ENCODE data around the gene FAM163B. TPM values are rescaled to one million over a fixed set of nuclear protein-coding genes. Genes with fewer than 3 reads are reported as not detected.

Gene FAM163B
- total RNA-seq, 1 experiment from 2014 or later = not detected

DNA sequence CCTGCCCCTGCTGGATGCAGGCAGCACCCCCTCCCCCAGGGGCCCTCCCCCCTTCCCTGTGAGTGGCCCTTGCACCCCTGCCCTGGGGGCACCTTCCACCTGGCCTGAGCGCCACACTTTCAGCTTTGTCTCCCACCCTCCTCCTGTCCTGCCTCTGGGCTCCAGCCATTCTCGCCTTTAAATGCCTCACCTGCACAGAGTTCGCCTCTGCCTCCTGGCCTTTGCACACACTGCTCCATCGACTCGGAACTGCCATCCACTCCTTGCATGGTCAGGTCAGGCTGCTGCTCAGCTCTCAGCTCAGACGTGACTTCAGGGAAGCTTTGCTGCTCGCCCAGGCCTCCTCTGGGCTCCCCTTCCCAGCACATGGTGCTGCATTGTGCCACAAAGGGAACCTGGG is 10.2 kb downstream of the FAM163B start:
- ChIA-PET CTCF (no interaction called here), POLR2A (no interaction called here)
- Mint-ChIP-seq H3K27ac (ENCODE audit: unreplicated experiment) (no peak overlapping the region), H3K4me3 (ENCODE audit: unreplicated experiment) (no peak overlapping the region), H3K9me3 (ENCODE audit: unreplicated experiment) (peaks cover 14% of the 10 kb centered on the region), H3K4me1 (ENCODE audit: low read depth, unreplicated experiment) (no peaks in the 10 kb centered on the region), H3K27me3 (ENCODE audit: insufficient read depth, unreplicated experiment) (peaks cover 4% of the 10 kb centered on the region), H3K36me3 (ENCODE audit: insufficient read depth, unreplicated experiment) (no peaks in the 10 kb centered on the region)
- Histone ChIP-seq H3K9me3 (peaks cover 14% of the 10 kb centered on the region), H3K4me1 (no peaks in the 10 kb centered on the region), H3K27me3 (replicated peaks; ENCODE audit: control insufficient read depth, insufficient read depth, low read length) (no peaks in the 10 kb centered on the region), H3K36me3 (ENCODE audit: control insufficient read depth, insufficient read depth, low read length) (no peaks in the 10 kb centered on the region), H3K4me3 (ENCODE audit: low read depth, low read length) (no peak overlapping the region)
- TF ChIP-seq, protein P1, sequence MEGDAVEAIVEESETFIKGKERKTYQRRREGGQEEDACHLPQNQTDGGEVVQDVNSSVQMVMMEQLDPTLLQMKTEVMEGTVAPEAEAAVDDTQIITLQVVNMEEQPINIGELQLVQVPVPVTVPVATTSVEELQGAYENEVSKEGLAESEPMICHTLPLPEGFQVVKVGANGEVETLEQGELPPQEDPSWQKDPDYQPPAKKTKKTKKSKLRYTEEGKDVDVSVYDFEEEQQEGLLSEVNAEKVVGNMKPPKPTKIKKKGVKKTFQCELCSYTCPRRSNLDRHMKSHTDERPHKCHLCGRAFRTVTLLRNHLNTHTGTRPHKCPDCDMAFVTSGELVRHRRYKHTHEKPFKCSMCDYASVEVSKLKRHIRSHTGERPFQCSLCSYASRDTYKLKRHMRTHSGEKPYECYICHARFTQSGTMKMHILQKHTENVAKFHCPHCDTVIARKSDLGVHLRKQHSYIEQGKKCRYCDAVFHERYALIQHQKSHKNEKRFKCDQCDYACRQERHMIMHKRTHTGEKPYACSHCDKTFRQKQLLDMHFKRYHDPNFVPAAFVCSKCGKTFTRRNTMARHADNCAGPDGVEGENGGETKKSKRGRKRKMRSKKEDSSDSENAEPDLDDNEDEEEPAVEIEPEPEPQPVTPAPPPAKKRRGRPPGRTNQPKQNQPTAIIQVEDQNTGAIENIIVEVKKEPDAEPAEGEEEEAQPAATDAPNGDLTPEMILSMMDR (IDR thresholded peaks at IDR 0.05; ENCODE audit: insufficient read depth in 1 of 2, low read depth in 1 of 2, low read length in 1 of 2, severe bottlenecking in 1 of 2, unreplicated experiment in 1 of 2) = no peak
- DNase-seq = no peak
- intact Hi-C loops (cut with micrococcal nuclease; ENCODE audit: unreplicated experiment) = no loop called here
- no TSS peak for BruUV-seq (replicated peaks)

DNA sequence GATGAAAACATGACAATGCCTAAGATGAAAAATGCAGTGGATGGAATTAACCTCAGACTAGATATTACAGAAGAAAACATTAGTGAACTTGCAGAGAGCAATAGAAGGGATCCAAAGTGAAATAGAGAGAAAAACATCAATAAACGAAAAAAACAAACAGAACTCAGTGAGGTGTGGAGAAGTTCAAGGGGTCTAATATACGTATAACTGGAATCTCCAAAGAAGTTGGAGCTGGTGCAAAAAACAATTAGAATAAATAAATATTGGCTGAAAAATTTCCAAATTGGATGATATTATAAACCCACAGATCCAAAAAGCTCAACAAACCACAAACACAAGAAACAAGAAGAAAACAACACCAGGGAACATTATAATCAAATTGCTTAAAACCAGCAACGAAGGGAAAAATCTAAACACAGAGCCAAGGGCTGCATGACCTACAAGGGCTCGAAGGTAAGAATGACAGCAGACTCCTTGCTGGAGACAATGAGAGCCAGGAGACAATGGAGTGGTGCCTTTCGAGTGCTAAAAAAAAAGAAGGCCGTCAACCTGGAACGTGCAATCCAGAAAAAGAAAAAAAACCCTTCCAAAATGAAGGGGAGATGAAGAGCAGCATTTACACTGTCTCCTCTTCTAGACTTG is 11.8 kb downstream of the FAM163B start:
- no peaks in the 10 kb centered on the region for H3K36me3 ChIP-seq (ENCODE audit: control insufficient read depth, insufficient read depth, low read length)
- ChIA-PET CTCF (no interaction called here), POLR2A (no interaction called here)
- no peak for DNase-seq
- BruUV-seq (replicated peaks) = no TSS peak
- Mint-ChIP-seq H3K4me1 (ENCODE audit: low read depth, unreplicated experiment) (no peaks in the 10 kb centered on the region), H3K4me3 (ENCODE audit: unreplicated experiment) (no peak overlapping the region), H3K27me3 (ENCODE audit: insufficient read depth, unreplicated experiment) (peaks cover 4% of the 10 kb centered on the region), H3K27ac (ENCODE audit: unreplicated experiment) (no peak overlapping the region), H3K9me3 (ENCODE audit: unreplicated experiment) (peaks cover 14% of the 10 kb centered on the region), H3K36me3 (ENCODE audit: insufficient read depth, unreplicated experiment) (no peaks in the 10 kb centered on the region)
- no peak overlapping the region for H3K4me3 ChIP-seq (ENCODE audit: low read depth, low read length)
- no peaks in the 10 kb centered on the region for H3K27me3 ChIP-seq (replicated peaks; ENCODE audit: control insufficient read depth, insufficient read depth, low read length)
- peaks cover 14% of the 10 kb centered on the region for H3K9me3 ChIP-seq
- TF ChIP-seq, protein P1 (IDR thresholded peaks at IDR 0.05; ENCODE audit: insufficient read depth in 1 of 2, low read depth in 1 of 2, low read length in 1 of 2, severe bottlenecking in 1 of 2, unreplicated experiment in 1 of 2) = no peak
- no peaks in the 10 kb centered on the region for H3K4me1 ChIP-seq
- intact Hi-C loops (cut with micrococcal nuclease; ENCODE audit: unreplicated experiment) = no loop called here

DNA sequence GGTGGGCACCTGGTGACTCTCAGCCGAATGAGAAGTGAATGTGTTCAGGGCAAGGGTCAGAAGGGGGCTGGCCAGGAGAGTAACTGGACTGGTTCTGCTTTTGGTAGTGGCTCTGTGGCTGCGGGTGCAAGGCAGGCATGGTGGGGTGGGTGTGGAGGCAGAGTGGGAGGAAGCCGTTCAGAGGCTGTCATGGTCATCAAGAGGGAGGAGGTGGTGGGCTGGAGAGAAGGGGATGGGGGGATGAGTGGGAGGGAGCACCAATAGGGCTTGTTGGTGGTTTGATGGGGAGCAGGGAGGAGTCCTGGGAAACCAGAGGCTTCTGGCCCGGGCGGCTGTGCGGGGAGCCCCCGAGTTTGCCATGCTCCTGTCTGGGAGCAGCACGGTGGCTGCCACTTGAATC is 13.3 kb downstream of the FAM163B start:
- intact Hi-C loops (cut with micrococcal nuclease; ENCODE audit: unreplicated experiment) = no loop called here
- Mint-ChIP-seq H3K4me3 (ENCODE audit: unreplicated experiment) (no peak overlapping the region), H3K27me3 (ENCODE audit: insufficient read depth, unreplicated experiment) (peaks cover 4% of the 10 kb centered on the region), H3K9me3 (ENCODE audit: unreplicated experiment) (peaks cover 14% of the 10 kb centered on the region), H3K36me3 (ENCODE audit: insufficient read depth, unreplicated experiment) (no peaks in the 10 kb centered on the region), H3K27ac (ENCODE audit: unreplicated experiment) (no peak overlapping the region), H3K4me1 (ENCODE audit: low read depth, unreplicated experiment) (no peaks in the 10 kb centered on the region)
- Histone ChIP-seq H3K36me3 (ENCODE audit: control insufficient read depth, insufficient read depth, low read length) (no peaks in the 10 kb centered on the region), H3K27me3 (replicated peaks; ENCODE audit: control insufficient read depth, insufficient read depth, low read length) (no peaks in the 10 kb centered on the region), H3K9me3 (peaks cover 14% of the 10 kb centered on the region), H3K4me1 (no peaks in the 10 kb centered on the region), H3K4me3 (ENCODE audit: low read depth, low read length) (no peak overlapping the region)
- no peak for DNase-seq
- BruUV-seq (replicated peaks) = no TSS peak
- ChIA-PET CTCF (no interaction called here), POLR2A (no interaction called here)
- TF ChIP-seq, protein P1 (IDR thresholded peaks at IDR 0.05; ENCODE audit: insufficient read depth in 1 of 2, low read depth in 1 of 2, low read length in 1 of 2, severe bottlenecking in 1 of 2, unreplicated experiment in 1 of 2) = no peak
